Measurements from ENCODE around the gene UBE2J2. TPM values are rescaled to one million over a fixed set of nuclear protein-coding genes. Genes with fewer than 3 reads are reported as not detected.

UBE2J2 gene
- total and polyA plus RNA-seq, 2 of the 13 experiments (the other 11 are each of a cell fraction or from before 2014, with no cell fraction given), result 25.4 to 29.4 TPM

DNA sequence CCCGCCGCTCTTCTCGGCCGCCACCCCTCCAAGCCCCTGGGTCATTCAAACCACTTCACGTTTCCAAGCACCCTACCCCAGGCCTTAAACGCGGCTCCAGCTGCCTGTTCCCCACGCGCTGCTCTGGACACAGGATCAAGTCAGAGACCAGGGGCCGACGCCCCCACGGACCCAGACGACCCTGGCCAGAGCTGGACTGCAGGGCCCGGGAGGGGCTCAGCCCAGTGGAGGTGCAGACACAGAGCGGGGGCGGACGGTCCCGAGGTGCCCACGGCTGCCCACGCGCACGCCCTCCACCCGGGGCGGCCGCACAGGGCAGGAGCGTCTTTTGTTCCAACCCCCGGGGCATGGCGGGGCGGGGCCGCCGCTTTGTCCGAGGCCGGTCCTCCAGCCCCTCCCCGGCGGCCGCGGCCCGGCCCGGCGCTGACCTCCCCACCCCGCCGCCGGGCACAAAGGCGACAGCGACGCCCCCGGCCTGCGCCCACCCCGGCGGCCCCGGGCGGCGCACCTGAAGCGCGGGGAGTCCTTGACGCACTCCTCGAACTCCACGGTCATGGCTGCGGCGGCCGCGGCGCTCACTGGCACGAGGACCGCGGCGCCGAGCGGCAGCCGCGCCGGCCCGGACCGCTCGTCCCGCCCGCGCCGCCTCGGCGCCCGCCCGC is 33.7 kb upstream of the UBE2J2 start:
- intact Hi-C loops (cut with micrococcal nuclease; ENCODE audit: unreplicated experiment), result no loop called here
- Histone ChIP-seq H3K27me3 (ENCODE audit: control insufficient read depth in 1 of 2, insufficient read depth in 2 of 2, low read length in 2 of 2) (no peaks in the 10 kb centered on the region), H3K4me2 (ENCODE audit: low read depth, low read length) (peak overlapping the region; percentile 98), H3K4me3 (replicated peaks in 1 of 3; ENCODE audit: insufficient read depth in 1 of 3, low read depth in 2 of 3, low read length in 3 of 3) (peak overlapping the region; percentile 77 to 93 (median 91)), H3K9ac (ENCODE audit: insufficient read depth, low read depth, low read length) (peak overlapping the region; percentile 88), H3K9me3 (ENCODE audit: low read length) (no peaks in the 10 kb centered on the region), H2AFZ (ENCODE audit: low read length) (no peak overlapping the region), H3K4me1 (ENCODE audit: insufficient read depth, low read length) (peaks cover 37% of the 10 kb centered on the region), H3K36me3 (replicated peaks in 1 of 2; ENCODE audit: control insufficient read depth in 1 of 2, insufficient read depth in 2 of 2, low read length in 2 of 2) (peaks cover 4 to 15% of the 10 kb centered on the region in 2 experiments; a peak in 1 of 5 replicates), H3K27ac (ENCODE audit: extremely low read length, insufficient read depth, low read length) (peak overlapping the region; percentile 79), H4K20me1 (ENCODE audit: insufficient read depth, low read length) (no peaks in the 10 kb centered on the region; the same call in 1 of the 2 replicates), H3K79me2 (ENCODE audit: insufficient read depth, low read length) (peaks cover 15% of the 10 kb centered on the region)
- WGBS (ENCODE audit: low lambda C conversion rate), result 0% methylated on average over 5 of the region's 83 CpGs
- ATAC-seq (no peak), FAIRE-seq (no peak), DNase-seq (ENCODE audit: low spot score) (no peak)
- POLR2A ChIA-PET, result interaction anchor here (0.7 to 0.9 kb wide), 4 partner anchors 34 to 179 kb away, joined by 3 to 4 read pairs (median 3); partner anchors contain the start of gene UBE2J2
- CTCF ChIA-PET (ENCODE audit: low intra/inter-chr PET ratio, low total read pairs), result no interaction called here
- BruUV-seq (replicated peaks), result no TSS peak
- in situ Hi-C loops (cut with HindIII; ENCODE audit: extremely low pct_ligation_motif_present, low pct_unique_long_range_greater_than_20kb), result no loop called here
- peak; percentile 76 for TF ChIP-seq AGO2 (optimal IDR thresholded peaks at IDR 0.05; ENCODE audit: low read depth, low read length)
- no peak for TF ChIP-seq SIX4 (CRISPR knock-in tag; IDR thresholded peaks at IDR 0.05)
- 0 out of 2 replicates have a peak, but pooled peaks have one; percentile 33 for TF ChIP-seq ZBTB42 (CRISPR knock-in tag; IDR thresholded peaks at IDR 0.05)
- TF ChIP-seq TAF1 (CRISPR knock-in tag; IDR thresholded peaks at IDR 0.05), result 0 out of 2 replicates have a peak, but pooled peaks have one; percentile 1
- no peak for TF ChIP-seq JUN (CRISPR knock-in tag; IDR thresholded peaks at IDR 0.05)
- no peak for TF ChIP-seq REPIN1 (CRISPR knock-in tag; IDR thresholded peaks at IDR 0.05; ENCODE audit: borderline replicate concordance, low read depth)
- peak; percentile 15 for TF ChIP-seq ASH2L (IDR thresholded peaks at IDR 0.05; ENCODE audit: insufficient read length, low read depth, low read length)
- peak; percentile 68 for TF ChIP-seq RBM39 (IDR thresholded peaks at IDR 0.05; ENCODE audit: low read depth, low read length, poor library complexity, severe bottlenecking)
- 0 out of 2 replicates have a peak, but pooled peaks have one; percentile 5 for TF ChIP-seq CSRNP2 (CRISPR knock-in tag; conservative IDR thresholded peaks at IDR 0.05; ENCODE audit: low read depth)
- peak; percentile 23; the same call in 1 of the 2 replicates for TF ChIP-seq CENPT (CRISPR knock-in tag; IDR thresholded peaks at IDR 0.05; ENCODE audit: low read depth)
- TF ChIP-seq, protein P1, sequence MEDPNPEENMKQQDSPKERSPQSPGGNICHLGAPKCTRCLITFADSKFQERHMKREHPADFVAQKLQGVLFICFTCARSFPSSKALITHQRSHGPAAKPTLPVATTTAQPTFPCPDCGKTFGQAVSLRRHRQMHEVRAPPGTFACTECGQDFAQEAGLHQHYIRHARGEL (CRISPR knock-in tag; IDR thresholded peaks at IDR 0.05), result 0 out of 2 replicates have a peak, but pooled peaks have one; percentile 6
- no peak for TF ChIP-seq ZFP1 (CRISPR knock-in tag; IDR thresholded peaks at IDR 0.05)
- TF ChIP-seq HIVEP1 (CRISPR knock-in tag; IDR thresholded peaks at IDR 0.05), result 0 out of 2 replicates have a peak, but pooled peaks have one; percentile 21
- TF ChIP-seq ZNF543 (CRISPR knock-in tag; IDR thresholded peaks at IDR 0.05), result 0 out of 2 replicates have a peak, but pooled peaks have one; percentile 21
- TF ChIP-seq HINFP (CRISPR knock-in tag; IDR thresholded peaks at IDR 0.05; ENCODE audit: low read depth), result no peak
- TF ChIP-seq HDAC1 (CRISPR knock-in tag; IDR thresholded peaks at IDR 0.05), result peak; percentile 69
- TF ChIP-seq, protein P2, sequence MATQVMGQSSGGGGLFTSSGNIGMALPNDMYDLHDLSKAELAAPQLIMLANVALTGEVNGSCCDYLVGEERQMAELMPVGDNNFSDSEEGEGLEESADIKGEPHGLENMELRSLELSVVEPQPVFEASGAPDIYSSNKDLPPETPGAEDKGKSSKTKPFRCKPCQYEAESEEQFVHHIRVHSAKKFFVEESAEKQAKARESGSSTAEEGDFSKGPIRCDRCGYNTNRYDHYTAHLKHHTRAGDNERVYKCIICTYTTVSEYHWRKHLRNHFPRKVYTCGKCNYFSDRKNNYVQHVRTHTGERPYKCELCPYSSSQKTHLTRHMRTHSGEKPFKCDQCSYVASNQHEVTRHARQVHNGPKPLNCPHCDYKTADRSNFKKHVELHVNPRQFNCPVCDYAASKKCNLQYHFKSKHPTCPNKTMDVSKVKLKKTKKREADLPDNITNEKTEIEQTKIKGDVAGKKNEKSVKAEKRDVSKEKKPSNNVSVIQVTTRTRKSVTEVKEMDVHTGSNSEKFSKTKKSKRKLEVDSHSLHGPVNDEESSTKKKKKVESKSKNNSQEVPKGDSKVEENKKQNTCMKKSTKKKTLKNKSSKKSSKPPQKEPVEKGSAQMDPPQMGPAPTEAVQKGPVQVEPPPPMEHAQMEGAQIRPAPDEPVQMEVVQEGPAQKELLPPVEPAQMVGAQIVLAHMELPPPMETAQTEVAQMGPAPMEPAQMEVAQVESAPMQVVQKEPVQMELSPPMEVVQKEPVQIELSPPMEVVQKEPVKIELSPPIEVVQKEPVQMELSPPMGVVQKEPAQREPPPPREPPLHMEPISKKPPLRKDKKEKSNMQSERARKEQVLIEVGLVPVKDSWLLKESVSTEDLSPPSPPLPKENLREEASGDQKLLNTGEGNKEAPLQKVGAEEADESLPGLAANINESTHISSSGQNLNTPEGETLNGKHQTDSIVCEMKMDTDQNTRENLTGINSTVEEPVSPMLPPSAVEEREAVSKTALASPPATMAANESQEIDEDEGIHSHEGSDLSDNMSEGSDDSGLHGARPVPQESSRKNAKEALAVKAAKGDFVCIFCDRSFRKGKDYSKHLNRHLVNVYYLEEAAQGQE (IDR thresholded peaks at IDR 0.05; ENCODE audit: borderline replicate concordance in 1 of 2, low read depth in 1 of 2, low read length in 2 of 2), result no peak

Measured in HepG2 (cell line).